Measurements from ENCODE around the gene UHMK1. TPM values are rescaled to one million over a fixed set of nuclear protein-coding genes. Genes with fewer than 3 reads are reported as not detected.

Gene UHMK1
- total and polyA plus RNA-seq, 2 experiments from 2014 or later = 11.3 to 55.4 TPM

- Histone ChIP-seq H3K27me3 (no peaks in the 10 kb centered on the region), H3K9me2 (replicated peaks; ENCODE audit: insufficient read depth) (no peaks in the 10 kb centered on the region), H3K9me3 (ENCODE audit: low read depth) (no peaks in the 10 kb centered on the region), H3K4me3 (no peak overlapping the region), H2AFZ (no peak overlapping the region), H3K79me2 (no peaks in the 10 kb centered on the region), H3K4me1 (ENCODE audit: insufficient read depth) (no peaks in the 10 kb centered on the region), H3K36me3 (replicated peaks; ENCODE audit: insufficient read depth, low read depth) (no peaks in the 10 kb centered on the region), H4K20me1 (ENCODE audit: insufficient read depth, poor library complexity, severe bottlenecking) (no peaks in the 10 kb centered on the region), H3K27ac (no peak overlapping the region), H3K4me2 (no peak overlapping the region)
- TF ChIP-seq EZH2phosphoT487 (IDR thresholded peaks at IDR 0.05; ENCODE audit: low read depth, severe bottlenecking, unreplicated experiment) (no peak), EZH2 (IDR thresholded peaks at IDR 0.05; ENCODE audit: borderline replicate concordance) (no peak)
- TF ChIP-seq, protein P1, sequence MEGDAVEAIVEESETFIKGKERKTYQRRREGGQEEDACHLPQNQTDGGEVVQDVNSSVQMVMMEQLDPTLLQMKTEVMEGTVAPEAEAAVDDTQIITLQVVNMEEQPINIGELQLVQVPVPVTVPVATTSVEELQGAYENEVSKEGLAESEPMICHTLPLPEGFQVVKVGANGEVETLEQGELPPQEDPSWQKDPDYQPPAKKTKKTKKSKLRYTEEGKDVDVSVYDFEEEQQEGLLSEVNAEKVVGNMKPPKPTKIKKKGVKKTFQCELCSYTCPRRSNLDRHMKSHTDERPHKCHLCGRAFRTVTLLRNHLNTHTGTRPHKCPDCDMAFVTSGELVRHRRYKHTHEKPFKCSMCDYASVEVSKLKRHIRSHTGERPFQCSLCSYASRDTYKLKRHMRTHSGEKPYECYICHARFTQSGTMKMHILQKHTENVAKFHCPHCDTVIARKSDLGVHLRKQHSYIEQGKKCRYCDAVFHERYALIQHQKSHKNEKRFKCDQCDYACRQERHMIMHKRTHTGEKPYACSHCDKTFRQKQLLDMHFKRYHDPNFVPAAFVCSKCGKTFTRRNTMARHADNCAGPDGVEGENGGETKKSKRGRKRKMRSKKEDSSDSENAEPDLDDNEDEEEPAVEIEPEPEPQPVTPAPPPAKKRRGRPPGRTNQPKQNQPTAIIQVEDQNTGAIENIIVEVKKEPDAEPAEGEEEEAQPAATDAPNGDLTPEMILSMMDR (IDR thresholded peaks at IDR 0.05; ENCODE audit: poor library complexity) = no peak
- 57% methylated on average over 1 of the region's 1 CpG for WGBS (ENCODE audit: low lambda C conversion rate, missing lambda C conversion rate)
- DNase-seq (ENCODE audit: low spot score) = no peak
Observed at GRCh38 chr1:162463021-162463420, 34.6 kb upstream of the UHMK1 start.

GRCh38 chr1:162466797-162467196, 30.8 kb upstream of the UHMK1 start:
- Histone ChIP-seq H3K4me3 (no peak overlapping the region), H3K27ac (no peak overlapping the region), H3K9me3 (ENCODE audit: low read depth) (no peaks in the 10 kb centered on the region), H3K4me1 (ENCODE audit: insufficient read depth) (no peaks in the 10 kb centered on the region), H3K9me2 (replicated peaks; ENCODE audit: insufficient read depth) (no peaks in the 10 kb centered on the region), H4K20me1 (ENCODE audit: insufficient read depth, poor library complexity, severe bottlenecking) (no peaks in the 10 kb centered on the region), H3K4me2 (no peak overlapping the region), H3K36me3 (replicated peaks; ENCODE audit: insufficient read depth, low read depth) (no peaks in the 10 kb centered on the region), H3K79me2 (no peaks in the 10 kb centered on the region), H3K27me3 (no peaks in the 10 kb centered on the region), H2AFZ (no peak overlapping the region)
- TF ChIP-seq, protein P1 (IDR thresholded peaks at IDR 0.05; ENCODE audit: poor library complexity) = no peak
- TF ChIP-seq EZH2phosphoT487 (IDR thresholded peaks at IDR 0.05; ENCODE audit: low read depth, severe bottlenecking, unreplicated experiment) (no peak), EZH2 (IDR thresholded peaks at IDR 0.05; ENCODE audit: borderline replicate concordance) (no peak)
- no peak for DNase-seq (ENCODE audit: low spot score)
- WGBS (ENCODE audit: low lambda C conversion rate, missing lambda C conversion rate) = 75% methylated on average over 3 of the region's 3 CpGs

- H2AFZ ChIP-seq = no peak overlapping the region
Observed at GRCh38 chr1:162470216-162470615, 27.4 kb upstream of the UHMK1 start.

More at GRCh38 chr1:162470216-162470615, 27.4 kb upstream of the UHMK1 start:
- H3K36me3 ChIP-seq (replicated peaks; ENCODE audit: insufficient read depth, low read depth) = no peaks in the 10 kb centered on the region
- DNase-seq (ENCODE audit: low spot score) = no peak
- no peaks in the 10 kb centered on the region for H3K9me3 ChIP-seq (ENCODE audit: low read depth)
- WGBS (ENCODE audit: low lambda C conversion rate, missing lambda C conversion rate) = 80% methylated on average over 2 of the region's 2 CpGs
- H3K27me3 ChIP-seq = no peaks in the 10 kb centered on the region
- no peak overlapping the region for H3K4me2 ChIP-seq
- H3K4me3 ChIP-seq = no peak overlapping the region
- TF ChIP-seq, protein P1 (IDR thresholded peaks at IDR 0.05; ENCODE audit: poor library complexity) = no peak
- TF ChIP-seq EZH2 (IDR thresholded peaks at IDR 0.05; ENCODE audit: borderline replicate concordance) = no peak
- H3K4me1 ChIP-seq (ENCODE audit: insufficient read depth) = no peaks in the 10 kb centered on the region
- no peaks in the 10 kb centered on the region for H4K20me1 ChIP-seq (ENCODE audit: insufficient read depth, poor library complexity, severe bottlenecking)
- H3K27ac ChIP-seq = no peak overlapping the region
- no peaks in the 10 kb centered on the region for H3K79me2 ChIP-seq
- no peaks in the 10 kb centered on the region for H3K9me2 ChIP-seq (replicated peaks; ENCODE audit: insufficient read depth)
